Retinal pigment epithelial cell (primary cell): Measurements from ENCODE around the gene AK2.

Source experiments
- DNase-seq: peaks from one replicate; pipeline ENCODE4 v3.0.0-alpha.2; 2010; ENCODE audit warnings: low read depth
- H3K4me3 ChIP-seq: 2 replicates; pipeline ENCODE4 v1.5.1; 2011; ENCODE audit warnings: mild to moderate bottlenecking, low read length, control low read depth, moderate library complexity
- TF ChIP-seq, protein P1 (sequence below): conservative IDR thresholded peaks from 2 replicates; pipeline ENCODE4 v1.5.1; 2011; ENCODE audit warnings: low read depth, low read length, control low read depth, inconsistent platforms

The AK2 gene

DNA sequence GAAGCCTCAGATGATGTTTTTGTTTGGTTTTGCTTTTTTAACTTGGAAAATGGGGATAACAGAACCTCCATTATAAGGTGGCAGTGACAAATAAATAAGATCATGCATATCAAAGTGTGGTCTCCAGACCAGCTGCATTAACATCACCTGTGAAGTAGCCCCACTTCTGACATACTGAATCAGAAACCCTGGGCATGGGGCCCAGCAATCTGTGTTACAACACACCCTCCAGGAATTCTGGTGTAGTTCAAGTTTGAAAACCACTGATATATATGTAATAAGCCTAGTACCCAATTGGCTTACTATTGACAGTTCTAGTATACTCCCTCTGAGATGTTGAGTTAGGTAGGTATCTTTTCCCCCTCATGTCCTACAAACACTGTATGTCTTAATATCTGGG is 48.0 kb downstream of the AK2 start:
- TF ChIP-seq, protein P1, sequence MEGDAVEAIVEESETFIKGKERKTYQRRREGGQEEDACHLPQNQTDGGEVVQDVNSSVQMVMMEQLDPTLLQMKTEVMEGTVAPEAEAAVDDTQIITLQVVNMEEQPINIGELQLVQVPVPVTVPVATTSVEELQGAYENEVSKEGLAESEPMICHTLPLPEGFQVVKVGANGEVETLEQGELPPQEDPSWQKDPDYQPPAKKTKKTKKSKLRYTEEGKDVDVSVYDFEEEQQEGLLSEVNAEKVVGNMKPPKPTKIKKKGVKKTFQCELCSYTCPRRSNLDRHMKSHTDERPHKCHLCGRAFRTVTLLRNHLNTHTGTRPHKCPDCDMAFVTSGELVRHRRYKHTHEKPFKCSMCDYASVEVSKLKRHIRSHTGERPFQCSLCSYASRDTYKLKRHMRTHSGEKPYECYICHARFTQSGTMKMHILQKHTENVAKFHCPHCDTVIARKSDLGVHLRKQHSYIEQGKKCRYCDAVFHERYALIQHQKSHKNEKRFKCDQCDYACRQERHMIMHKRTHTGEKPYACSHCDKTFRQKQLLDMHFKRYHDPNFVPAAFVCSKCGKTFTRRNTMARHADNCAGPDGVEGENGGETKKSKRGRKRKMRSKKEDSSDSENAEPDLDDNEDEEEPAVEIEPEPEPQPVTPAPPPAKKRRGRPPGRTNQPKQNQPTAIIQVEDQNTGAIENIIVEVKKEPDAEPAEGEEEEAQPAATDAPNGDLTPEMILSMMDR, result no peak
- DNase-seq, result peak; percentile 49
- H3K4me3 ChIP-seq, result no peak overlapping the region

- no peak for DNase-seq
- H3K4me3 ChIP-seq, result no peak overlapping the region
- TF ChIP-seq, protein P1, result no peak
Observed at GRCh38 chr1:32985226-32985625, 51.5 kb downstream of the AK2 start.

GRCh38 chr1:32984455-32985171 is 52.1 kb downstream of the AK2 start:
- TF ChIP-seq, protein P1, result no peak
- H3K4me3 ChIP-seq, result no peak overlapping the region
- no peak for DNase-seq

- H3K4me3 ChIP-seq, result no peak overlapping the region
- DNase-seq, result no peak
- TF ChIP-seq, protein P1, result no peak
Observed at GRCh38 chr1:32984090-32984454, 52.6 kb downstream of the AK2 start.

DNA sequence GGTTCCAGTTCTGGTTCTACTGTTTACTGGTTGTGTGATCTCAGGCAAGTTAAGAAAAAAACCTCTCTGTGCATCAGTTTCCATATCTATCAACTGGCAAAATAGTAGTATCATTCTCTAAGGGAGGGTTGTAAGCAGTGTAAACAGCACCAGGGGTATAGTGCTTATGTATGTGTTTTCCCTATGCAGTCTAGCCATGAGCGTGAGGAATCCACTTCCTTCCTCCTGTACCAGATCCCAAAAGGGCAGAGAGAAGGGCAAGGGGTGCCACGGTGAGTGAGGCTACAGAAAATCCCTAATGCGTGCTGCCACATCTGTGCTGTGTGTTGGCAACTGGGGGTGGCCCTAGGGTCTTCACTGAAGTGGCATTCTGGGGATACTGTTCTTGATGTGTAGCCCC is 53.7 kb downstream of the AK2 start:
- H3K4me3 ChIP-seq, result no peak overlapping the region
- TF ChIP-seq, protein P1, result no peak
- no peak for DNase-seq

DNA sequence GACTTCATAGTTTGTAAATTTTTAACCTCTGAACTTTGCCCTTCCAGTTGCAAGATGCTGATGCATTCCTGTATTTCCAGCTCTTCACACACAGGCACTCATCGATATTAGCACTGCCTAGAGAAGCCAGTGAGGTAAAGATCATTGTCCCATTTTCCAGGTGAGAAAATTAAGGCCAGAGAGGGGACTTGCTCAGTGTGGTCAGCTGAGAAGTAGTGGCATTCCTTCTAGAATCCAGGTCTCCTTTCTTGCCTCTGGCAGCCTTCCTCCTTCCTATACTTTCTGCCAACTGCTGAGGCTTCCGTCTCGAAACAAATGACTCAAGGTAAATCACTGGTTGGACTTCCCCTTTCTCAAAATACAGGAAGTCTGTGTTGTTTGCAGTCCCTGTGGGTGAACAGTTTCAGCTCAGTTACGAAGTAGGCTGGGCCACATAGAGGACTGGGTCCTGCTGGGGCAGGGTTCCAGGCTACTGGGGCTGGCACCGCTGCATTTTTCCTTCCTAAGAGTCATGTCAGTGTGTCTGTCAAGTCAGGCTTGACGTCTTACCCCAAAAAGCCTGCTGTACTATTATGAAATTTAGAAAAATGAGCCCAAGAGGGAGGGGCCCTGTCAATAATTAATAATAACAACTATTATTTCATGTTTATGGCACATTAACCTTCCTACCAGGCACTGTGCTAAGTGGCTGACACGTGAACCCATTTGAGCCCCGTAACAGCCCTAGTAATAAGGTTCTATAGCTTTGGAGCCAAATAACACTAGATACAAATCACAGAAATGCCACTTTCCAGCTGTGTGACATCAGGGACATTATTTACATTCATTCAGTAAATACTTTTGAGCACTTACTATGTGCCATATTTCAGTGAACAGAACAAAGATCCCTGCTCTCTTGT is 55.4 kb downstream of the AK2 start:
- DNase-seq, result no peak
- TF ChIP-seq, protein P1, result no peak
- no peak overlapping the region for H3K4me3 ChIP-seq

- DNase-seq, result no peak
- H3K4me3 ChIP-seq, result no peak overlapping the region
- TF ChIP-seq, protein P1, result no peak
Observed at GRCh38 chr1:32980080-32980479, 56.6 kb downstream of the AK2 start.
